ENCODE results near the gene B3GNT5. TPM values are rescaled to one million over a fixed set of nuclear protein-coding genes. Genes with fewer than 3 reads are reported as not detected.

Gene B3GNT5
- total and polyA plus RNA-seq, 2 donors (not counting 3 experiments of a cell fraction or from before 2014, with no cell fraction given): 4.1 to 25.6 TPM

GRCh38 chr3:183203670-183204069 lies 49.4 kb upstream of the B3GNT5 start:
- Histone ChIP-seq H3K4me1 (ENCODE audit: control insufficient read depth, extremely low read depth, insufficient read depth, low read length) (no peaks in the 10 kb centered on the region), H3K9ac (replicated peaks; ENCODE audit: extremely low read depth, insufficient read depth, low read length) (no peak overlapping the region), H3K4me3 (replicated peaks in 1 of 3; ENCODE audit: insufficient read depth in 1 of 3, low read depth in 1 of 3, low read length in 3 of 3) (no peak overlapping the region), H4K20me1 (replicated peaks; ENCODE audit: control insufficient read depth, extremely low read depth, insufficient read depth, low read length) (no peaks in the 10 kb centered on the region), H3K79me2 (ENCODE audit: control insufficient read depth, insufficient read depth, low read length) (no peaks in the 10 kb centered on the region), H3K27ac (ENCODE audit: insufficient read depth, low read depth, low read length) (no peak overlapping the region), H3K9me1 (replicated peaks; ENCODE audit: control insufficient read depth, extremely low read depth, insufficient read depth, low read length) (no peaks in the 10 kb centered on the region), H2AFZ (ENCODE audit: low read depth, low read length) (no peak overlapping the region), H3K36me3 (ENCODE audit: control insufficient read depth in 2 of 2, extremely low read depth in 1 of 2, insufficient read depth in 2 of 2, low read length in 2 of 2) (no peaks in the 10 kb centered on the region), H3K4me2 (ENCODE audit: insufficient read depth, low read length) (no peak overlapping the region), H3K9me3 (replicated peaks; ENCODE audit: control insufficient read depth, insufficient read depth, low read length) (no peaks in the 10 kb centered on the region), H3K27me3 (ENCODE audit: control insufficient read depth in 2 of 2, insufficient read depth in 2 of 2, low read length in 2 of 2) (peaks cover 0 to 2% of the 10 kb centered on the region in 2 experiments)
- BruUV-seq (replicated peaks): no TSS peak
- DNase-seq (ENCODE audit: low read depth, low spot score) (no peak), FAIRE-seq (no peak)
- intact Hi-C loops (cut with micrococcal nuclease): no loop called here
- dilution Hi-C loops (cut with MboI; ENCODE audit: extremely low pct_ligation_motif_present, low sequenced_read_pairs): no loop called here
- ChIA-PET CTCF (no interaction called here), POLR2A (no interaction called here)
- no peak for TF ChIP-seq MYC (IDR thresholded peaks at IDR 0.05; ENCODE audit: low read depth, low read length)
- no peak for TF ChIP-seq JUN (IDR thresholded peaks at IDR 0.05; ENCODE audit: borderline replicate concordance, insufficient read depth, insufficient read length, low read depth)
- no peak for TF ChIP-seq MAX (IDR thresholded peaks at IDR 0.05; ENCODE audit: insufficient read depth, insufficient read length)
- TF ChIP-seq CTCF (IDR thresholded peaks at IDR 0.05; ENCODE audit: extremely low read depth in 1 of 2, insufficient read depth in 1 of 2, low read depth in 1 of 2, low read length in 2 of 2): no peak
- no peak for TF ChIP-seq POLR2AphosphoS5 (IDR thresholded peaks at IDR 0.05; ENCODE audit: insufficient read depth, low read depth, low read length)
- TF ChIP-seq POLR2A (IDR thresholded peaks at IDR 0.05; ENCODE audit: low read depth, low read length): no peak
- no peak for TF ChIP-seq FOS (IDR thresholded peaks at IDR 0.05; ENCODE audit: borderline replicate concordance, insufficient read depth, low read length)
- TF ChIP-seq GATA2 (IDR thresholded peaks at IDR 0.05; ENCODE audit: insufficient read depth, insufficient read length, low read depth, low read length): no peak
- TF ChIP-seq EZH2 (IDR thresholded peaks at IDR 0.05; ENCODE audit: borderline replicate concordance, low read depth, low read length, severe bottlenecking): no peak
